Epithelial cell of prostate (primary cell): ENCODE data around the gene KLF17.

ENCODE experiments used
- DNase-seq: peaks from one replicate; pipeline ENCODE4 v3.0.0-alpha.2; 2011; ENCODE audit warnings: low read depth, low spot score
- H3K27ac ChIP-seq: fragments of 450-650 bp; 2 replicates; pipeline ENCODE4 v1.5.1; 2017; ENCODE audit warnings: mild to moderate bottlenecking

Gene KLF17

DNA sequence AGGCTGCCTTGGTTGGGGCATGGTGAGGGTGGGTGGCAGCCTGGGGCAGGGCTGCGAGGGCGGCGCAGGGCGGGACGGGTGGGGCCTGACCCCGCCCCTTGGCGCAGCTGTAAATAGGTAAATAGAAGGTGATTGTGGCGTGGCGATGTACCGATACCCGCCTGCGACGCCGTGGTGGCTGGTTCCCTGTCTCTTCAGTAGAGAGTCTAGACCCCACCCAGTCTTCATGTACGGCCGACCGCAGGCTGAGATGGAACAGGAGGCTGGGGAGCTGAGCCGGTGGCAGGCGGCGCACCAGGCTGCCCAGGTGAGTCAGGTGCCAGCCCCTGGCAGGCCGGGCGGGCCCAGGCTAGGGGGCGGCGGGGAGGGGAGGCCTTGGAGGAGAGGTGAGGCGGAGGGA lies at the start of gene KLF17:
Gene KLF17, plus strand, starts transcription at position 140 of the 400 bp plus-strand sequence. Its CDS starts 87 bp downstream, at position 227.
- H3K27ac ChIP-seq = no peak within 1 kb of the TSS
- no peak for DNase-seq

- DNase-seq = no peak
- H3K27ac ChIP-seq = no peak overlapping the region
These were observed 47.2 kb upstream of the KLF17 start for GRCh38 chr1:44071461-44071860.

- no peak overlapping the region for H3K27ac ChIP-seq
- no peak for DNase-seq
These were observed 46.4 kb upstream of the KLF17 start for GRCh38 chr1:44072204-44072603.

DNA sequence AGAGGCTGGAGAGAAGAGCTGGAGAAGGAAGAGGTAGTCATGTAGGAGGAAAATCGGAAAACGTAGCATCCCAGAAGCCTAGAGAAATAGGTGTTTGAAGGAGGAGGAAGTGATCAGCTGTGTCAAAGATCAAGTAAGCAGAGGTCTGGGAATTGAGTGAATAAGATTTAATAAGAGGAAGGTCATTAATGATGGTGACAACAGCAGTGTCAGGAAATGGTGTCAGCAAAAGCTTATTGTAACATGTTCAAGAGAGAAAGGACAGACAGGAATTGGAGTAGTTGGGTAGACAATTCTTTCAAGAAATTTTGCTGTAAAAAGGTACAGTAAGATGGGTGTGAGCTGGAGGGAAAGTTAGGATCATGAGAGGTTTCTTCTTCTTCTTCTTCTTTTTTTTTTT lies 45.8 kb upstream of the KLF17 start:
- no peak for DNase-seq
- no peak overlapping the region for H3K27ac ChIP-seq

DNA sequence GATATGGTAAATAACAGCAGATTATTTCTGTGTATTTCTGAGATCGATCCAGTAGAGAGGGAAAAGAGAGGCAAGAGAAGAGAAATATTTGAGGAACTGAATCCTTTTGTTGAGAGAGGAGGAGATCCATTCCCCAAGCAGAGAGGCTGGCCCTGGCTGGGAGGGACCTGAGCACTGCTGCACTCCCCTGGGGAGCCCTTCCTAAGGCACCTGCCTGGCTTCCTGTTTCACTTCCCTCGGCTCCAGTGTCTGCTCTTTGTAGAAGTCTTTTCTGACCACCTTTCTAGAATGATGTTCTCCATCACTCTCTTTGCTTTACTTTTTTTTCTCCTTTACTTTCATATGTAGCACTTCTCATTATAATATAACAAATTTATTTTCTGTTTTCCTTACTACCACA lies 45.1 kb upstream of the KLF17 start:
- DNase-seq = no peak
- no peak overlapping the region for H3K27ac ChIP-seq

- DNase-seq = no peak
These were observed 44.2 kb upstream of the KLF17 start for GRCh38 chr1:44074415-44074814.

GRCh38 chr1:44076066-44076465 lies 42.6 kb upstream of the KLF17 start:
- H3K27ac ChIP-seq = no peak overlapping the region
- no peak for DNase-seq

More at GRCh38 chr1:44074415-44074814, 44.2 kb upstream of the KLF17 start:
- no peak overlapping the region for H3K27ac ChIP-seq

DNA sequence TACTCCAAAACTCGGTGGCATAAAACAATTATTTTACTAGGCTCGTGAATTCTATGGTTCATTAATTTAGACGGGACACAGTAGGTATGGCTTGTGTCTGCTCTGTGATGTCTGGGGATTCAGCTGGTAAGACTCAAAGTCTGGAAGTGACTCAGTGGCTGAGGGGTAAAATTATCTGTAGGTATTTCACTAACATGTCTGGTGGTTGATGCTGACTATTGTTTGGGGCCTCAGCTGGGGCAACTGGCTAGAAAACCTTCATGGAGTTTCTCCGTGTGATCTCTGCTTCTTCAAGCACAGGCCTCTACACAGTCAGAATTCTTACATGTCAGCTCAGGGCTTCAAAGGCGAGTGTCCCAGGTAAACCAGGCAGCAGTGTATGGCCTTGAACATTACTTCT lies 41.2 kb upstream of the KLF17 start:
- no peak for DNase-seq

GRCh38 chr1:44078104-44078503 lies 40.5 kb upstream of the KLF17 start:
- DNase-seq = no peak
- no peak overlapping the region for H3K27ac ChIP-seq

More for the DNA sequence above, 41.2 kb upstream of the KLF17 start:
- H3K27ac ChIP-seq = no peak overlapping the region

DNA sequence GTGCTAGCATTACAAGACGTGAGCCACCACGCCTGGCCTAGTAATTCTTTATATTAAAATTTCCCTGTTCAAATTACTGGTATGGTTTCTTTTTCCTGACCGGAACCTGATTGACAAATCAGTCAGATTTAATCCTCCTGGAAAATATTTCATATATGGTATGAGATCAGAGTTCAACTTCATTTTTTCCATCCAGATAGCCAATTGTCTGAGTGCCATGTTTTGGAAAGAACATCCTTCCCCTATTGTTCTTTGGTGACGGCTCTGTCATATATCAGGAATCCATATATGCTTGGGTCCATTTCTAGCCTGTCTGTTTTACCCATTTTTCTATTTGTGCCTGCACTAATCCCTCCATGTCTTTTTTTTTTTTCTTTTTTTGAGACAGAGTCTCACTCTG lies 39.1 kb upstream of the KLF17 start:
- no peak for DNase-seq
- no peak overlapping the region for H3K27ac ChIP-seq

DNA sequence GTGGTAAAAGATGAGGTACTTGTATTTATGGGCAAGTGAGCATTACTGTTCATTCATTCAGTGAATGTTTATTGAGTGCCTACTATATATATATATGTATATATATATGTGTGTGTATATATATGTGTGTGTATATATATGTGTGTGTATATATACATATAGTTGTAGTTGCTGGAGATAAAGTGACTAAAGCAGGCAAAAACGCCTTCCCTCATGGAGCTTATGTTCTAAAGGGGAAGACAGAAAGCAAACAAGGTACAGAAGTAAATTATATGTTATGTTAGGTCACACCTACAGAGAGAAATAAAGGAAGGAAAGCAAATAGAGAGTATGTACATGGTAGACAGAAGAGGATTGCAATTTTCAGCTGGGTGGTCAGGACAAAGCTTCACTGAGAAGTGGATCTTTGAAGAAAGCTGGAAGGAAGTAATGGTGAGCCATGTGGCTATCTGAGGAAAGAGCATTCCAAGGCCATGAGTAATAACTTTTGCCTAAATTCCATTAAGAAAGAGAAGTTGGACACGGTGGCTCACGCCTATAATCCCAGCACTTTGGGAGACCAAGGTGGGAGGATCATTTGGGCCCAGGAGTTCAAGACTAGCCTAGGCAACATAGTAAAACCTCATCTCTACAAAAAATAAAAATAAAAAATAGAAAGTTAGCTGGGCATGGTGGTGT lies 33.5 kb upstream of the KLF17 start:
- H3K27ac ChIP-seq = no peak overlapping the region

GRCh38 chr1:44086692-44087474 lies 31.7 kb upstream of the KLF17 start:
- H3K27ac ChIP-seq = no peak overlapping the region
- DNase-seq = no peak

More for the DNA sequence above, 33.5 kb upstream of the KLF17 start:
- DNase-seq = no peak

DNA sequence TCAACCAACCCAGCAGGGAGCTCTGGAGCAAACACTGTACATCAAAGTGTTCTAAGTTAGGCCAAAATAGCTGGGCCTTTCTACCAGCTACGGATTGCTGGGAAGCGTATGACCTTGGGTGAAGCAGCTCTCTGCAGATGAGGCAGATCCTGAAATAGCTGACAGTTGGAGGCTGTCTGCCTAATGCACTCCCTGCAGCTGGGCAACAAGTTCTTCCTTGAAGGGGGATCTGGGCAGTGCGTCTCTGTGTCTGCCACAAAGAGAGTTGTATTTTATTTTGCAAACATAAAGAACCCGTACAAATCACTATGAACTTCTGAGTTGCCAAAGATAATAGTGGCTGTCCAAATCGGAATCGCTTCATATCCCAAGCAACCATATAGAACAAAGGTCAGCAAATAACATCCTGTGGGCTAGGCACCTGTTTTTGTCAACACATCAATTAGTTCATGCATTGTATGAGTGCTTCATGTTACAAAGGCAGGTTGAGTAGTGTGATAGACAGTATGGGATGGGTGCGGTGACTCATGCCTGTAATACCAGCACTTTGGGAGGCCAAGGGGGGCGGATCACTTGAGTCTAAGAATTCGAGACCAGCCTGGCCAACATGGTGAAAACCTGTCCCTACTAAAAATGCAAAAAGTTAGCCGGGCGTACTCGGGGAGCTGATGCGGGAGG lies 29.1 kb upstream of the KLF17 start:
- no peak for DNase-seq
- no peak overlapping the region for H3K27ac ChIP-seq

DNA sequence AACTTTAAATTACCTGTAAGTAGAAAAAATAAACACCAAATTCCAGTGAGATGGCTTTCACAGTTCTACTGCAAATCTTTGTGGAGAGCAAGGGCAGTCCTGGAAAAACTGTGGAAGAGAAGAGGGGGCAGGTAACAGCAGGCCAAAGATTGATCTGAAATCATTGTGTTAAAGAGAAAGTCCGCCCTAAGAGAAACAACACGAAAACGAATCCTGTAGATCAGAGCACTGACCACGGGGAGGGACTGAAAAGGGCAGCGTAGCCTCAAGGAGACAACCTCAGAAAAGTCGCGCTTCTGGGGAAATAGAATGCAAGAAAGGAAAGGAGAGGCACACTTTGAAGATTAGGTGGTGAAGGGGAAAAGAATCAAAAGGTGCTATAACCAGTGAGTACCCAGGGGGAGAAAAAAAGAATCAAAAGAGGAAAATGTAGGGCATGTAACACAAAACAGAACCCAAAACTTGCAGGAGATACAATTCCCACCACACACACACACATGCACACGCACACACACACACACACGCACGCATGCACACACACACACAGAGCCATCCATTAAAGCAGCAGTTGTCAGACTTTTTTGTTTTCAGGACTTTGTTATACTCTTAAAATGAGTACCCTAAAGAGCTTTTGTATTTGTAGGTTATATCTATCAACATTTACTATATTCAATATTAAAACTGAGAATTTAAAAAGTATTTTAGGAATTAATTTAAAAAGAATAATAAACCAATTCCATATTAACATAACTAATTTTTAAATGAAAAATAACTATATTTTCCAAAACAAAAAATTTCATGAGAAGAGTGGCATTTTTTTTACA lies 28.0 kb upstream of the KLF17 start:
- no peak for DNase-seq

GRCh38 chr1:44094047-44094446 lies 24.6 kb upstream of the KLF17 start:
- no peak for DNase-seq
- H3K27ac ChIP-seq = no peak overlapping the region

More for the DNA sequence above, 28.0 kb upstream of the KLF17 start:
- H3K27ac ChIP-seq = no peak overlapping the region

- no peak for DNase-seq
- H3K27ac ChIP-seq = no peak overlapping the region
These were observed 18.3 kb upstream of the KLF17 start for GRCh38 chr1:44100183-44100868.

DNA sequence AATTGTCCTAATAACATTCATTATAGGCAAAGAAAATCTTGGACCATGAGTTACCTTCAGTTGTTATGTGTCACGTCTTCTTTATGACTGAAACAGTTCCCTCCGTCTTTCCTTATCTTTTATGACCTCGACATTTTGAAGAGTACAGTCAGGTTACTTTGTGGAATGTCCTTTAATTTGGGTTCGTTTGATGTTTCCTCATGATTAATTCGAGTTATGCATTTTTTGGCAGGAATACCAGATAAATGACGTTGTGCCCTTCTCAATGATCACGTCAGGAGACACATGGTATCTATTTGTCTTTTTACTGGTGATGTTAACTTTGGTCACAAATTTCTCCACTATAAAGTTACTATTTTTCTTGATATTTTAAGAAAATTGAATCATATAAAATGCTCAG lies 17.3 kb upstream of the KLF17 start:
- no peak for DNase-seq
- H3K27ac ChIP-seq = no peak overlapping the region

DNA sequence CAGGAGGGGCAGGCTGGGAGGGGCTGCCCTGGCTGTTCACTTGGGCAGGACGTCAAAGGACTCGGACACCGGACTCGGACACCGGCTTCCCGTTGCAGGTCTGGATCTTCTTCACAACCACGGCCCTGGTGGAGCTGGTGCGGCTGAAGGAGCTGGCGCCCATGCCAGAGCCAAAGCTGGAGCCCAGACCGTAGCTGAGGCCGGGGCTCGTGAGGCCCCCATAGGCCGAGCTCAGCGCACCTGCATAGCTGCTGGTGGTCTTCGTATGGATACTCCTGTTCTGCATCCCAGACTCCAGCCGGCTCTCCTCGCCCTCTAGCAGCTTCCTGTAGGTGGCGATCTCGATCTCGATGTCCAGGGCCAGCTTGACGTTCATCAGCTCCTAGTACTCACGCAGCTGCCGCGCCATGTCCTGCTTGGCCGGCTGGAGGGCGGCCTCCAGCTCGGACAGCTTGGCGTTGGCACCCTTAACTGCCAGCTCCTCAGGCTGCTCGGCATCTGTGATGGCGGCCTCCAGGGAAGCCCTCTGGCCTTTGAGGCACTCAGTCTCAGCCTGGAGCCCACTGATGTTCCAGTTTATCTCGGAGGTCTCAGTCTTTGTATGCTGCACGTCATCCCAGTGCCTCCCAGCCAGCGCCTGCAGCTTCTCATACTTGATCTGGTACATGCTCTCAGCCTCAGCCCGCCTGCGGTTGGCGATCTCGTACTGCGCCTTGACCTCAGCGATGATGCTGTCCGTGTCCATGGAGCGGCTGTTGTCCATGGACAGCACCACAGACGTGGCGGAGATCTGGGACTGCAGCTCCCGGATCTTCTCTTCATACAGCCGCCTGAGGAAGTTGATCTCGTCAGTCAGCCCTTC lies 15.1 kb upstream of the KLF17 start:
- no peak for DNase-seq
- no peak overlapping the region for H3K27ac ChIP-seq

DNA sequence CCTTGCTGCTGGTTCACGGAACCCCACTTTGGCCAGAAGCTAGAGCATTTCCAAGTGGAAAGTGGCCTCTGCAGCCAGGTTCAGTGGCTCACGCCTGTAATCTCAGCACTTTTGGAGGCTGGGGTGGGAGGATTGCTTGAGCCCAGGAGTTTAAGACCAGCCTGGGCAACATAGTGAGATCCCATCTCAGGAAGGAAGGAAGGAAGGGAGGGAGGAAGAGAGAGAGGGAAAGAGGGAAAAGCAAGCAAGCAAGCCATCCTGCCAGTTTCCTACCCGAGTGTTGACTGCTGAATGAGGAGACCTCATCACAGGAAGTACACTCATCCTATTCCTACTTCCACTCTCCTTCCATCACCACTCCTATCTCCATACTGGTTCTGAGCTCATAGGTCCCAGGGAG lies 12.8 kb upstream of the KLF17 start:
- DNase-seq = no peak
- no peak overlapping the region for H3K27ac ChIP-seq
